Body of pancreas (tissue), 4 donors: ENCODE results near the gene COPG1. TPM values are rescaled to one million over a fixed set of nuclear protein-coding genes. Genes with fewer than 3 reads are reported as not detected.

Experiments
- ATAC-seq: fragments of 150-250 bp; one replicate; pipeline ENCODE4 v1.9.1; 2016
- DNase-seq, 4 donors: peaks; one replicate each; pipeline ENCODE4 v3.0.0-alpha.2; 2019
- H3K27ac ChIP-seq, 4 donors: fragments of 200-600 bp; sonication (generic); 1 replicate in 3 of 4; 2 replicates in 1 of 4; pipeline versions ENCODE4 v1.5.1 to v1.6.1; 2016 to 2019; ENCODE audit warnings: mild to moderate bottlenecking in 1 of 4, mixed read lengths in 1 of 4, moderate library complexity in 1 of 4
- H3K27me3 ChIP-seq, 2 donors: fragments of 200-600 bp; sonication (generic); one replicate each; pipeline ENCODE4 v1.6.0; 2016; ENCODE audit warnings: mild to moderate bottlenecking in 1 of 2
- H3K36me3 ChIP-seq, 2 donors: fragments of 200-600 bp; sonication (generic); replicated peaks in 1 of 2; 2 replicates each; pipeline ENCODE4 v1.5.1; 2016; ENCODE audit warnings: low read depth in 2 of 2; ENCODE audit not compliant: insufficient read depth in 1 of 2
- H3K4me1 ChIP-seq: fragments of 200-600 bp; sonication (generic); one replicate; pipeline ENCODE4 v1.6.0; 2016
- H3K4me3 ChIP-seq, 2 donors: fragments of 200-600 bp; sonication (generic); 1 replicate in 1 of 2; 2 replicates in 1 of 2; pipeline ENCODE4 v1.5.1; 2016 to 2019
- H3K9me3 ChIP-seq, 3 donors: fragments of 200-600 bp; sonication (generic); 1 replicate in 2 of 3; 2 replicates in 1 of 3; pipeline ENCODE4 v1.5.1; 2016
- POLR2A ChIP-seq, 3 donors: fragments of 450-650 bp; IDR thresholded peaks; one replicate each; pipeline ENCODE4 v1.6.1; 2016; ENCODE audit warnings: antibody characterized with exemption in 3 of 3, mild to moderate bottlenecking in 2 of 3
- WGBS, 2 donors: methylation state at CpG; one replicate each; pipeline ENCODE4 v1.1.5; 2017; 5-methylcytosine and 5-hydroxymethylcytosine counted together
- intact Hi-C: fragments of 100-400 bp; cut with DNase I; formaldehyde crosslinking; loops from one replicate; pipeline ENCODE4 v1.15.1; 2023
- total RNA-seq, 2 donors: library from RNA; depleted of rRNA; stranded (reverse); fragments of >200 nt; gene quantifications; one replicate each; pipeline ENCODE4 v1.1.0, GENCODE V29; 2016
- TF ChIP-seq, protein P1 (sequence below), 7 experiments: fragments of 450-650 bp in 4 of 7; fragments of 200-600 bp in 3 of 7; sonication (generic) in 3 of 7; IDR thresholded peaks; one replicate each; pipeline ENCODE4 v1.5.1; 2016 to 2019; ENCODE audit warnings: antibody characterized with exemption in 7 of 7

Gene COPG1
- total RNA-seq, 2 donors from 2014 or later: 62.6 to 75.0 TPM

DNA sequence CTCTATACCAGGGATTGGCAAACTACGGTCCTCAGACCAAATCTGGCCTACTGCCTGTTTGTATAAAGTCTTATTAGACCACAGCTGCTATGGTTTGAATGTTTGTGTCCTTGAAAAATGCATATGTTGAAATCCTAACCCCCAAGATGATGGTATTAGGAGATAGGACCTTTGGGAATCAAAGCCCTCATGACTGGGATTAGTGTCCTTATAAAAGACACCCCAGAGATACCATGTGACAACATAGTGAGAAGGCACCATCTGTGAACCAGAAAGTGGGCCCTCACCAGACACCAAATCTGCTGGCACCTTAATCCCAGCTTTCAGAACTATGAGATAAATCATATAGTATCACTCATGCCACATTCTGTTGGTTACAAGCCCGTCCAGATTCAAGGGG lies 36.7 kb downstream of the COPG1 start:
- 73 to 82% methylated on average over 2 of the region's 2 CpGs for WGBS, 2 donors
- Histone ChIP-seq H3K4me3 (no peak overlapping the region), H3K27ac (no peak overlapping the region), H3K9me3 (no peaks in the 10 kb centered on the region), H3K27me3 (no peaks in the 10 kb centered on the region), H3K4me1 (no peaks in the 10 kb centered on the region), H3K36me3 (peaks cover 0 to 3% of the 10 kb centered on the region in 2 donors)
- no peak for ATAC-seq
- intact Hi-C loops: no loop called here
- no peak for DNase-seq
- TF ChIP-seq, protein P1, sequence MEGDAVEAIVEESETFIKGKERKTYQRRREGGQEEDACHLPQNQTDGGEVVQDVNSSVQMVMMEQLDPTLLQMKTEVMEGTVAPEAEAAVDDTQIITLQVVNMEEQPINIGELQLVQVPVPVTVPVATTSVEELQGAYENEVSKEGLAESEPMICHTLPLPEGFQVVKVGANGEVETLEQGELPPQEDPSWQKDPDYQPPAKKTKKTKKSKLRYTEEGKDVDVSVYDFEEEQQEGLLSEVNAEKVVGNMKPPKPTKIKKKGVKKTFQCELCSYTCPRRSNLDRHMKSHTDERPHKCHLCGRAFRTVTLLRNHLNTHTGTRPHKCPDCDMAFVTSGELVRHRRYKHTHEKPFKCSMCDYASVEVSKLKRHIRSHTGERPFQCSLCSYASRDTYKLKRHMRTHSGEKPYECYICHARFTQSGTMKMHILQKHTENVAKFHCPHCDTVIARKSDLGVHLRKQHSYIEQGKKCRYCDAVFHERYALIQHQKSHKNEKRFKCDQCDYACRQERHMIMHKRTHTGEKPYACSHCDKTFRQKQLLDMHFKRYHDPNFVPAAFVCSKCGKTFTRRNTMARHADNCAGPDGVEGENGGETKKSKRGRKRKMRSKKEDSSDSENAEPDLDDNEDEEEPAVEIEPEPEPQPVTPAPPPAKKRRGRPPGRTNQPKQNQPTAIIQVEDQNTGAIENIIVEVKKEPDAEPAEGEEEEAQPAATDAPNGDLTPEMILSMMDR (IDR thresholded peaks at IDR 0.05): no peak
- TF ChIP-seq POLR2A (IDR thresholded peaks at IDR 0.05): no peak

DNA sequence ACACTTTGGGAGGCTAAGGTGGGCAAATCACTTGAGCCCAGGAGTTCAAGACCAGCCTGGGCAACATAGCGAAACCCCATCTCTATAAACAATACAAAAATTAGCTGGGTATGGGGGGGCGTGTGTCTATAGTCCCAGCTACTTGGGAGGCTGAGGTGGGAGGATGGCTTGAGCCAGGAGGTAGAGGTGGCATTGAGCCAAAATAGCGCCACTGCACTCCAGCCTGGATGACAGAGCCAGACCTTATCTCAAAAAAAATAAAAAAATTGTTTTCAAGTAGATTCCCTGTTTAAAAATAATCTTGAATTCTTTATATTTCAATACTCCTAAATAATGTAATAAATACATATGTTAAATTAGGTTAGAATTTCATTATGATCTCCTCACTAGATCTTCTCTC lies 39.0 kb downstream of the COPG1 start:
- H3K9me3 ChIP-seq: no peaks in the 10 kb centered on the region
- H3K27ac ChIP-seq: no peak overlapping the region
- H3K36me3 ChIP-seq: peaks cover 0 to 3% of the 10 kb centered on the region in 2 donors

DNA sequence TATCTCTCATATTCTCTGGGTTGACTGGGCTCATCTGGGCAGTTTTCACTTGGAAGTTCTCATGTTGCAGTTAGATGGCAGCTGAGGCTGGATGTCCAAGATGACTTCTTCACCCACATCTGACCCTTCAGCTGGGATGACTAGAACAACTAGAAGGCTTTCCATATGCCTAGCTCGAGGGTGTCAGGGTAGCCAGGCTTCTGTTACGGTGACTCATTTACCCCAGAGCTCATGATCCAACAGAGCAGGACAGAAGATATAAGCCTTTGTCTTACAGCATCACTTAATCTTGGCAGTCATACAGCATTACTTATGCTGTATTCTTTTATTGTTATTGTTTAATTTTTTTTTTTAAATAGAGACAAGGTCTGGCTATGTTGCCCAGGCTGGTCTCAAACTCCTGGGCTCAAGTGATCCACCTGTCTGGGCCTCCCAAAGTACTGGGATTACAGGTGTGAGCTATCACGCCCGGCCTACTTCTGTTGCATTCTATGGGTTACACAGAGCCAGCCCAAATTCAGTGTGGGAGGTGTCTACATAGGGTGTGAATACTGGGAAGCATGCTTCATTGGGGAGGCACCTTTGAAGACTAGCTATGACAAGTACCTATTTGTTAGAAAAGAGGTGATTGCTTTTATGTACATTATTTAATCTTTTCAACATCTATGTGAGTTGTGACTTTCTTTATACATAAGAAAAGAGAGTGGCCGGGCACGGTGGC lies 40.0 kb downstream of the COPG1 start:
- ATAC-seq (no peak), DNase-seq (no peak)
- intact Hi-C loops: no loop called here
- Histone ChIP-seq H3K36me3 (peaks cover 0 to 3% of the 10 kb centered on the region in 2 donors), H3K4me1 (no peaks in the 10 kb centered on the region), H3K4me3 (no peak overlapping the region), H3K27ac (no peak overlapping the region), H3K27me3 (no peaks in the 10 kb centered on the region), H3K9me3 (no peaks in the 10 kb centered on the region)
- TF ChIP-seq, protein P1 (IDR thresholded peaks at IDR 0.05): no peak
- no peak for TF ChIP-seq POLR2A (IDR thresholded peaks at IDR 0.05)
- WGBS, 2 donors: 87 to 95% methylated on average over 6 of the region's 6 CpGs

More for the DNA sequence above, 39.0 kb downstream of the COPG1 start:
- H3K27me3 ChIP-seq: no peaks in the 10 kb centered on the region
- no peak for TF ChIP-seq POLR2A (IDR thresholded peaks at IDR 0.05)
- TF ChIP-seq, protein P1 (IDR thresholded peaks at IDR 0.05): no peak
- DNase-seq (no peak), ATAC-seq (no peak)
- no peaks in the 10 kb centered on the region for H3K4me1 ChIP-seq
- H3K4me3 ChIP-seq: no peak overlapping the region
- WGBS, 2 donors: 80 to 82% methylated on average over 3 of the region's 3 CpGs
- intact Hi-C loops: no loop called here

DNA sequence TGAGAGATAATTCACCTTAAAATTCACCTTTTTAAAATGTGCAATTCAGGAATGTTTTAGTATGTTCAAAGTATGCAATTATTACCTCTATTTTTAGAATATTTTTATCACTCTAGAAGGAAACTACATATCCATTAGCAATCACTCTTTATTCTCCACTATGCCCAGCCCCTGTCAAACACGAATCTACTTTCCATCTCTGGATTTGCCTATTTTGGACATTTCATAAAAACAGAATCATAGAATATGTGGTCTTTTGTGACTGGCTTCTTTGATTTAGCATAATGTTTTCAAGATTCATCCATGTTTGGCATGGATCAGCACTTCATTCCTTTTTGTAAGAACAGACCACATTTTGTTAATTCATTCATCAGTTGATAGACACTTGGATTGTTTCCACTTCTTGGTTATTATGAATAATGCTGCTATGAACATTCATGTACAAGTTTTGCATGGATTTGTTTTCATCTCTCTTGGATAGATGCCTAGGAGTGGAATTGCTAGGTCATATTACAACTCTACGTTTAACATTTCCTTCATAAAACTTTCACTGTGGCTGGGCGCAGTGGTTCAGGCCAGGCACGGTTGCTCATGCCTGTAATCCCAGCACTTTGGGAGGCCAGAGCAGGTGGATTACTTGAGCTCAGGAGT lies 42.0 kb downstream of the COPG1 start:
- H3K36me3 ChIP-seq: peaks cover 0 to 3% of the 10 kb centered on the region in 2 donors

More for the DNA sequence above, 42.0 kb downstream of the COPG1 start:
- intact Hi-C loops: no loop called here
- ATAC-seq (no peak), DNase-seq (no peak)
- Histone ChIP-seq H3K27me3 (no peaks in the 10 kb centered on the region), H3K4me3 (no peak overlapping the region), H3K9me3 (no peaks in the 10 kb centered on the region), H3K4me1 (no peaks in the 10 kb centered on the region), H3K27ac (no peak overlapping the region)
- TF ChIP-seq, protein P1 (IDR thresholded peaks at IDR 0.05): no peak
- TF ChIP-seq POLR2A (IDR thresholded peaks at IDR 0.05): no peak
- 73 to 76% methylated on average over 4 of the region's 4 CpGs for WGBS, 2 donors
